HCT116 (cell line): ENCODE data around the gene PLXDC1.

ENCODE experiments used
- CTCF ChIP-seq, 3 experiments: fragments of 200-600 bp in 1 of 3; sonication (generic) in 1 of 3; IDR thresholded peaks in 2 of 3; conservative IDR thresholded peaks in 1 of 3; 2 replicates each; pipeline ENCODE4 v1.5.1; 2012 to 2017; ENCODE audit warnings: low read depth in 2 of 3, low read length in 2 of 3, antibody characterized with exemption in 1 of 3, borderline replicate concordance in 1 of 3, control low read depth in 1 of 3, mild to moderate bottlenecking in 1 of 3, mixed read lengths in 1 of 3, mixed run types in 1 of 3, moderate library complexity in 1 of 3; ENCODE audit not compliant: insufficient read depth in 1 of 3
- EZH2phosphoT487 ChIP-seq: fragments of 200-600 bp; IDR thresholded peaks from 2 replicates; pipeline ENCODE4 v1.6.1; 2018; ENCODE audit warnings: antibody characterized with exemption, borderline replicate concordance
- POLR2A ChIP-seq: IDR thresholded peaks from 2 replicates; pipeline ENCODE4 v1.7.0; 2011; ENCODE audit warnings: borderline replicate concordance; ENCODE audit not compliant: insufficient read depth, insufficient read length; ENCODE audit errors: extremely low read depth
- RAD21 ChIP-seq: IDR thresholded peaks from 2 replicates; pipeline ENCODE4 v1.6.1; 2012; ENCODE audit warnings: low read depth, mild to moderate bottlenecking

- TF ChIP-seq CTCF (IDR thresholded peaks at IDR 0.05 in 2 of 3, conservative IDR thresholded peaks at IDR 0.05 in 1 of 3; ENCODE audit: borderline replicate concordance in 1 of 3, insufficient read depth in 1 of 3, low read depth in 2 of 3, low read length in 2 of 3): no peak
- no peak for TF ChIP-seq EZH2phosphoT487
- no peak for TF ChIP-seq RAD21
- no peak for TF ChIP-seq POLR2A
Observed at GRCh38 chr17:39195568-39196160, 44.2 kb upstream of the PLXDC1 start.
